K562 (cell line): ENCODE measurements around the gene MEGF11. TPM values are rescaled to one million over a fixed set of nuclear protein-coding genes. Genes with fewer than 3 reads are reported as not detected.

ENCODE experiments used
- ATAC-seq: fragments of 200-7000 bp; cut with Tn5 transposase; 3 replicates; pipeline ENCODE4 v1.9.1; 2020; ENCODE audit warnings: moderate library complexity
- BruUV-seq: library from RNA; stranded (reverse); fragments of 400-500 nt; replicated peaks from 2 replicates; lab custom pipeline; 2021; lab: Mats Ljungman, UMichigan
- CTCF ChIA-PET: fragments of 300-600 bp; formaldehyde crosslinking; extraction: SDS; loops from one replicate; lab custom pipeline; 2021; ENCODE audit warnings: low intra/inter-chr PET ratio; lab: Yijun Ruan, JAX
- POLR2A ChIA-PET: fragments of 300-600, 350-650 bp; sonication (Branson Sonifier 250); formaldehyde crosslinking; extraction: SDS; loops from one replicate; lab custom pipeline; 2021; ENCODE audit warnings: antibody characterized with exemption, inconsistent platforms; lab: Yijun Ruan, JAX
- DNase-seq, 4 experiments: peaks; one replicate each; pipeline versions ENCODE4 v3.0.0 to v3.0.0-alpha.2; 2011 to 2018; ENCODE audit warnings: low spot score in 3 of 4, mixed read lengths in 3 of 4; ENCODE audit errors: extremely low read depth in 1 of 4
- FAIRE-seq: peaks from 2 replicates; lab custom pipeline; 2011; peaks lifted over from hg19 to GRCh38; lab: Jason Lieb, UNC
- H2AFZ ChIP-seq: 2 replicates; pipeline ENCODE4 v1.6.0; 2011; ENCODE audit warnings: low read depth, low read length, control low read depth, inconsistent platforms
- H3K27ac ChIP-seq: fragments of 200-600 bp; 3 replicates; pipeline ENCODE4 v1.8.0; 2011; ENCODE audit warnings: low read depth, mild to moderate bottlenecking, control low read depth, inconsistent platforms, low read length, moderate library complexity, mixed read lengths; ENCODE audit errors: extremely low read depth
- H3K27me3 ChIP-seq, 2 experiments: fragments of 300-600 bp in 1 of 2; 2 replicates in 1 of 2; 3 replicates in 1 of 2; pipeline versions ENCODE4 v1.6.0 to v1.8.0; 2011; ENCODE audit warnings: inconsistent platforms in 2 of 2, low read length in 2 of 2, mild to moderate bottlenecking in 1 of 2, mixed read lengths in 1 of 2, moderate library complexity in 1 of 2; ENCODE audit not compliant: control insufficient read depth in 2 of 2, insufficient read depth in 2 of 2
- H3K36me3 ChIP-seq: fragments of 300-600 bp; 3 replicates; pipeline ENCODE4 v1.8.0; 2011; ENCODE audit warnings: mild to moderate bottlenecking, low read length, inconsistent platforms; ENCODE audit not compliant: control insufficient read depth, insufficient read depth
- H3K4me1 ChIP-seq, 2 experiments: fragments of 200-600 bp in 1 of 2; replicated peaks in 1 of 2; 2 replicates in 1 of 2; 3 replicates in 1 of 2; pipeline versions ENCODE4 v1.5.1 to v1.8.0; 2011; ENCODE audit warnings: inconsistent platforms in 2 of 2, low read length in 2 of 2, mild to moderate bottlenecking in 1 of 2, mixed read lengths in 1 of 2, moderate library complexity in 1 of 2; ENCODE audit not compliant: control insufficient read depth in 2 of 2, insufficient read depth in 2 of 2
- H3K4me2 ChIP-seq: 2 replicates; pipeline ENCODE4 v1.6.1; 2011; ENCODE audit warnings: low read length, control low read depth, inconsistent platforms, mixed read lengths; ENCODE audit not compliant: insufficient read depth
- H3K4me3 ChIP-seq: fragments of 200-600 bp; sonication (generic), shearing (Covaris generic); 2 replicates; pipeline ENCODE4 v1.5.1; 2016; ENCODE audit warnings: control low read depth, inconsistent platforms
- H3K79me2 ChIP-seq: fragments of 200-600 bp; 3 replicates; pipeline ENCODE4 v1.8.0; 2011; ENCODE audit warnings: low read length, inconsistent platforms; ENCODE audit not compliant: control insufficient read depth, insufficient read depth
- H3K9ac ChIP-seq, 2 experiments: 2 replicates each; pipeline versions ENCODE4 v1.6.0 to v1.6.1; 2011; ENCODE audit warnings: low read depth in 2 of 2, low read length in 2 of 2, control low read depth in 1 of 2, inconsistent platforms in 1 of 2, mild to moderate bottlenecking in 1 of 2, mixed read lengths in 1 of 2; ENCODE audit not compliant: insufficient read depth in 1 of 2
- H3K9me1 ChIP-seq: one replicate; pipeline ENCODE4 v1.6.0; 2011; ENCODE audit warnings: inconsistent platforms, mild to moderate bottlenecking, low read length, moderate library complexity; ENCODE audit not compliant: control insufficient read depth, insufficient read depth
- H3K9me3 ChIP-seq: replicated peaks from 2 replicates; pipeline ENCODE4 v1.5.1; 2011; ENCODE audit warnings: low read depth, low read length, inconsistent platforms; ENCODE audit not compliant: control insufficient read depth, insufficient read depth
- H4K20me1 ChIP-seq: replicated peaks from 2 replicates; pipeline ENCODE4 v1.6.1; 2011; ENCODE audit warnings: low read length, inconsistent platforms, mixed read lengths; ENCODE audit not compliant: control insufficient read depth, insufficient read depth
- CTCF ChIP-seq, 3 experiments: IDR thresholded peaks in 2 of 3; conservative IDR thresholded peaks in 1 of 3; 2 replicates each; pipeline ENCODE4 v1.5.1; 2011 to 2012; ENCODE audit warnings: low read length in 3 of 3, mild to moderate bottlenecking in 3 of 3, control low read depth in 2 of 3, improper control_type of control experiment in 1 of 3, inconsistent platforms in 1 of 3, low read depth in 1 of 3, mixed read lengths in 1 of 3, moderate library complexity in 1 of 3; ENCODE audit not compliant: insufficient read depth in 2 of 3
- RAD21 ChIP-seq, 2 experiments: fragments of 250-450 bp in 1 of 2; fragments of 450-650 bp in 1 of 2; sonication (Bioruptor Pico) in 1 of 2; formaldehyde crosslinking in 1 of 2; IDR thresholded peaks in 1 of 2; conservative IDR thresholded peaks in 1 of 2; 2 replicates each; pipeline versions ENCODE4 v1.4.0 to v1.8.0; 2020 to 2022; ENCODE audit warnings: mild to moderate bottlenecking in 2 of 2, moderate library complexity in 1 of 2
- STAG1 ChIP-seq: sonication (generic); formaldehyde crosslinking; IDR thresholded peaks from 2 replicates; pipeline ENCODE4 v1.5.0; 2020; ENCODE audit warnings: missing genetic modification reagents, borderline replicate concordance
- WGBS: fragments of 100-300 bp; shearing (Covaris generic); methylation state at CpG from one replicate; pipeline ENCODE4 v1.1.6; 2016; ENCODE audit warnings: low coverage, mixed read lengths; ENCODE audit not compliant: insufficient coverage; ENCODE audit errors: missing lambda C conversion rate; 5-methylcytosine and 5-hydroxymethylcytosine counted together
- in situ Hi-C: fragments of 300-500 bp; cut with MboI; formaldehyde crosslinking; loops from 4 replicates; pipeline ENCODE4 v1.15.0; 2018; ENCODE audit warnings: inconsistent platforms, mixed read lengths
- intact Hi-C: fragments of 100-400 bp; cut with micrococcal nuclease; formaldehyde crosslinking; loops from 2 replicates; pipeline ENCODE4 v1.14.2; 2022
- polyA plus RNA-seq, 8 experiments: library from polyadenylated mRNA; depleted of rRNA in 4 of 8; stranded (reverse) in 5 of 8; unstranded in 3 of 8; fragments of >200 nt; fragmentation: Nextera tagmentation in 2 of 8; fragmentation: Illumina TruSeq in 1 of 8; extraction: Ambion mirVana in 2 of 8; extraction: Trizol in 1 of 8; gene quantifications; 2 replicates each; pipeline versions ENCODE4 v1.2.1 to v1.2.3, GENCODE V29; 2011 to 2014; ENCODE audit warnings: inconsistent platforms in 1 of 8, missing spikeins in 1 of 8
- total RNA-seq, 7 experiments: library from RNA; depleted of rRNA in 6 of 7; stranded (reverse); fragments of >200 nt in 6 of 7; fragmentation: Illumina TruSeq in 2 of 7; extraction: Trizol in 2 of 7; gene quantifications; 2 replicates each; pipeline versions ENCODE4 v1.2.1 to v1.2.3, GENCODE V29; 2011 to 2021; ENCODE audit warnings: low replicate concordance in 1 of 7
- TF ChIP-seq, protein P1 (sequence below): IDR thresholded peaks from 3 replicates; pipeline ENCODE4 v1.6.1; 2011; ENCODE audit warnings: borderline replicate concordance, mild to moderate bottlenecking; ENCODE audit not compliant: insufficient read length, insufficient read depth

Gene MEGF11
- total and polyA plus RNA-seq, 9 of the 15 experiments (the other 6 are each of a cell fraction or from before 2014, with no cell fraction given): 0.06 to 0.23 (median 0.20) TPM; not detected in 6

GRCh38 chr15:66188464-66188863 is 65.1 kb downstream of the MEGF11 start:
- POLR2A ChIA-PET: no interaction called here
- 2% methylated on average over 4 of the region's 4 CpGs for WGBS
- Histone ChIP-seq H3K27me3 (peaks cover 18 to 43% of the 10 kb centered on the region in 2 experiments), H3K4me2 (no peak overlapping the region), H2AFZ (no peak overlapping the region), H3K36me3 (no peaks in the 10 kb centered on the region), H3K4me1 (no peaks in the 10 kb centered on the region; a peak in 1 of 5 replicates), H3K79me2 (no peaks in the 10 kb centered on the region), H3K4me3 (no peak overlapping the region), H3K9ac (no peak overlapping the region), H3K9me1 (no peaks in the 10 kb centered on the region), H4K20me1 (peaks cover 6% of the 10 kb centered on the region; the same call in 1 of the 2 replicates), H3K9me3 (no peaks in the 10 kb centered on the region), H3K27ac (no peak overlapping the region)
- ATAC-seq (peak; percentile 55; the same call in 1 of the 3 replicates), DNase-seq (no peak), FAIRE-seq (no peak)
- intact Hi-C loops: no loop called here
- CTCF ChIA-PET: no interaction called here
- in situ Hi-C loops: no loop called here
- no TSS peak for BruUV-seq
- TF ChIP-seq STAG1 (CRISPR knock-in tag) (peak; percentile 14; the same call in 1 of the 2 replicates), RAD21 (CRISPR knock-in tag; conservative IDR thresholded peaks at IDR 0.05 in 1 of 2, IDR thresholded peaks at IDR 0.05 in 1 of 2) (peak in 1 of 2 experiments; percentile 42; a peak in 2 of 4 replicates), CTCF (IDR thresholded peaks at IDR 0.05 in 2 of 3, conservative IDR thresholded peaks at IDR 0.05 in 1 of 3; ENCODE audit: insufficient read depth in 2 of 3, low read depth in 1 of 3, low read length in 3 of 3) (peak in 2 of 3 experiments; percentile 20 to 23; a peak in 1 of 6 replicates)
- TF ChIP-seq, protein P1, sequence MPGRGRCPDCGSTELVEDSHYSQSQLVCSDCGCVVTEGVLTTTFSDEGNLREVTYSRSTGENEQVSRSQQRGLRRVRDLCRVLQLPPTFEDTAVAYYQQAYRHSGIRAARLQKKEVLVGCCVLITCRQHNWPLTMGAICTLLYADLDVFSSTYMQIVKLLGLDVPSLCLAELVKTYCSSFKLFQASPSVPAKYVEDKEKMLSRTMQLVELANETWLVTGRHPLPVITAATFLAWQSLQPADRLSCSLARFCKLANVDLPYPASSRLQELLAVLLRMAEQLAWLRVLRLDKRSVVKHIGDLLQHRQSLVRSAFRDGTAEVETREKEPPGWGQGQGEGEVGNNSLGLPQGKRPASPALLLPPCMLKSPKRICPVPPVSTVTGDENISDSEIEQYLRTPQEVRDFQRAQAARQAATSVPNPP: no peak
